CD4-positive, alpha-beta T cell treated with Interleukin-15 for 1 hour (primary cell): ENCODE results near the gene ELN.

Experiments used
- DNase-seq: peaks from one replicate; pipeline ENCODE4 v3.0.0-alpha.2; 2020

The ELN gene

GRCh38 chr7:74025730-74026129 lies 2.2 kb upstream of the ELN start:
- no peak for DNase-seq

- no peak for DNase-seq
These were observed 1.5 kb upstream of the ELN start for GRCh38 chr7:74026406-74026902.

- no peak for DNase-seq
These were observed 880 bp upstream of the ELN start for GRCh38 chr7:74026903-74027682.

GRCh38 chr7:74028321-74028838 lies 407 bp downstream of the ELN start:
- DNase-seq = no peak

GRCh38 chr7:74029089-74029785 lies 1.3 kb downstream of the ELN start:
- no peak for DNase-seq

GRCh38 chr7:74029991-74030415 lies 2.0 kb downstream of the ELN start:
- DNase-seq = no peak

- no peak for DNase-seq
These were observed 2.9 kb downstream of the ELN start for GRCh38 chr7:74030861-74031260.

GRCh38 chr7:74031403-74032190 lies 3.6 kb downstream of the ELN start:
- DNase-seq = no peak

GRCh38 chr7:74032191-74032490 lies 4.2 kb downstream of the ELN start:
- no peak for DNase-seq

GRCh38 chr7:74032624-74033371 lies 4.8 kb downstream of the ELN start:
- DNase-seq = no peak

- DNase-seq = no peak
These were observed 5.7 kb downstream of the ELN start for GRCh38 chr7:74033372-74034311.

GRCh38 chr7:74037609-74038008 lies 9.6 kb downstream of the ELN start:
- no peak for DNase-seq

GRCh38 chr7:74038194-74038961 lies 10.4 kb downstream of the ELN start:
- no peak for DNase-seq

- DNase-seq = no peak
These were observed 11.4 kb downstream of the ELN start for GRCh38 chr7:74039337-74039736.

GRCh38 chr7:74040101-74040790 lies 12.3 kb downstream of the ELN start:
- no peak for DNase-seq

GRCh38 chr7:74040791-74041520 lies 13.0 kb downstream of the ELN start:
- no peak for DNase-seq

GRCh38 chr7:74042746-74043522 lies 15.0 kb downstream of the ELN start:
- DNase-seq = no peak

- DNase-seq = no peak
These were observed 15.6 kb downstream of the ELN start for GRCh38 chr7:74043523-74043951.
